Memory B cell (primary cell): ENCODE measurements around the gene DIS3L.
"Not testable (repeated sequence)": the region's sequence is repeated elsewhere in the genome, so short reads cannot be mapped to it uniquely, and the experiment has no call there.

Experiments
- ATAC-seq: fragments of 150-1000 bp; cut with Tn5 transposase; 2 replicates; pipeline ENCODE4 v1.10.0; 2021; ENCODE audit warnings: low read depth, mild to moderate bottlenecking, moderate library complexity
- DNase-seq, 2 donors: peaks; one replicate each; pipeline ENCODE4 v3.0.0; 2022; ENCODE audit warnings: low spot score in 2 of 2
- H3K27ac Mint-ChIP-seq: one replicate; pipeline ENCODE4 v1.8.0; 2022; ENCODE audit warnings: mild to moderate bottlenecking, moderate library complexity, mixed read lengths
- H3K27me3 Mint-ChIP-seq: one replicate; pipeline ENCODE4 v1.8.0; 2022; ENCODE audit warnings: mixed read lengths
- H3K36me3 Mint-ChIP-seq: one replicate; pipeline ENCODE4 v1.8.0; 2022; ENCODE audit warnings: mild to moderate bottlenecking, mixed read lengths
- H3K4me1 Mint-ChIP-seq: one replicate; pipeline ENCODE4 v1.8.0; 2022; ENCODE audit warnings: mixed read lengths
- H3K4me3 Mint-ChIP-seq: one replicate; pipeline ENCODE4 v1.8.0; 2022; ENCODE audit warnings: mild to moderate bottlenecking, moderate library complexity, mixed read lengths
- H3K9me3 Mint-ChIP-seq: one replicate; pipeline ENCODE4 v1.8.0; 2022; ENCODE audit warnings: mixed read lengths

DIS3L gene

GRCh38 chr15:66288551-66289185, 4.7 kb upstream of the DIS3L start:
- DNase-seq (no peak), ATAC-seq (no peak)
- no peaks in the 10 kb centered on the region for H3K9me3 Mint-ChIP-seq
- H3K36me3 Mint-ChIP-seq: no peaks in the 10 kb centered on the region
- H3K27ac Mint-ChIP-seq: no peak overlapping the region
- H3K4me3 Mint-ChIP-seq: no peak overlapping the region
- no peaks in the 10 kb centered on the region for H3K27me3 Mint-ChIP-seq
- peaks cover 11% of the 10 kb centered on the region for H3K4me1 Mint-ChIP-seq

- DNase-seq: no peak
- H3K4me1 Mint-ChIP-seq: peaks cover 21% of the 10 kb centered on the region
- no peaks in the 10 kb centered on the region for H3K9me3 Mint-ChIP-seq
- no peak overlapping the region for H3K27ac Mint-ChIP-seq
- no peaks in the 10 kb centered on the region for H3K27me3 Mint-ChIP-seq
- H3K36me3 Mint-ChIP-seq: no peaks in the 10 kb centered on the region
- ATAC-seq: no peak
- no peak overlapping the region for H3K4me3 Mint-ChIP-seq
Measured at GRCh38 chr15:66290007-66290406, 3.4 kb upstream of the DIS3L start.

GRCh38 chr15:66290518-66290917, 2.9 kb upstream of the DIS3L start:
- Mint-ChIP-seq H3K9me3 (no peaks in the 10 kb centered on the region), H3K4me1 (peaks cover 21% of the 10 kb centered on the region), H3K27ac (no peak overlapping the region), H3K27me3 (no peaks in the 10 kb centered on the region), H3K4me3 (no peak overlapping the region), H3K36me3 (no peaks in the 10 kb centered on the region)
- DNase-seq (no peak), ATAC-seq (no peak)

GRCh38 chr15:66291816-66292570, 1.4 kb upstream of the DIS3L start:
- no peak for ATAC-seq
- Mint-ChIP-seq H3K36me3 (no peaks in the 10 kb centered on the region), H3K4me1 (peaks cover 24% of the 10 kb centered on the region), H3K27ac (peak overlapping the region; percentile 90), H3K4me3 (peak overlapping the region; percentile 86), H3K9me3 (no peaks in the 10 kb centered on the region), H3K27me3 (no peaks in the 10 kb centered on the region)
- DNase-seq: no peak

GRCh38 chr15:66292571-66293418, 573 bp upstream of the DIS3L start:
- DNase-seq (no peak), ATAC-seq (no peak)
- peaks cover 24% of the 10 kb centered on the region for H3K4me1 Mint-ChIP-seq
- H3K36me3 Mint-ChIP-seq: no peaks in the 10 kb centered on the region
- H3K27ac Mint-ChIP-seq: peak overlapping the region; percentile 90
- peak overlapping the region; percentile 86 for H3K4me3 Mint-ChIP-seq
- H3K9me3 Mint-ChIP-seq: no peaks in the 10 kb centered on the region
- no peaks in the 10 kb centered on the region for H3K27me3 Mint-ChIP-seq

GRCh38 chr15:66294157-66294931, 976 bp downstream of the DIS3L start:
- H3K4me1 Mint-ChIP-seq: peaks cover 24% of the 10 kb centered on the region
- no peaks in the 10 kb centered on the region for H3K36me3 Mint-ChIP-seq
- ATAC-seq: no peak
- H3K4me3 Mint-ChIP-seq: peak overlapping the region; percentile 82
- no peak for DNase-seq
- no peaks in the 10 kb centered on the region for H3K9me3 Mint-ChIP-seq
- H3K27ac Mint-ChIP-seq: peak overlapping the region; percentile 83
- no peaks in the 10 kb centered on the region for H3K27me3 Mint-ChIP-seq

GRCh38 chr15:66294932-66295235, 1.5 kb downstream of the DIS3L start:
- H3K9me3 Mint-ChIP-seq: no peaks in the 10 kb centered on the region
- peak overlapping the region; percentile 83 for H3K27ac Mint-ChIP-seq
- H3K36me3 Mint-ChIP-seq: no peaks in the 10 kb centered on the region
- H3K4me3 Mint-ChIP-seq: peak overlapping the region; percentile 82
- ATAC-seq: no peak
- no peak for DNase-seq
- no peaks in the 10 kb centered on the region for H3K27me3 Mint-ChIP-seq
- H3K4me1 Mint-ChIP-seq: peaks cover 24% of the 10 kb centered on the region

GRCh38 chr15:66296186-66296585, 2.8 kb downstream of the DIS3L start:
- Mint-ChIP-seq H3K4me3 (no peak overlapping the region), H3K27ac (no peak overlapping the region), H3K27me3 (no peaks in the 10 kb centered on the region), H3K4me1 (peaks cover 19% of the 10 kb centered on the region), H3K9me3 (no peaks in the 10 kb centered on the region), H3K36me3 (peaks cover 5% of the 10 kb centered on the region)
- ATAC-seq (no peak), DNase-seq (no peak)

- Mint-ChIP-seq H3K36me3 (peaks cover 13% of the 10 kb centered on the region), H3K27ac (no peak overlapping the region), H3K4me1 (peaks cover 15% of the 10 kb centered on the region), H3K4me3 (no peak overlapping the region), H3K9me3 (no peaks in the 10 kb centered on the region), H3K27me3 (no peaks in the 10 kb centered on the region)
- DNase-seq (no peak), ATAC-seq (no peak)
Measured at GRCh38 chr15:66298803-66299251, 5.5 kb downstream of the DIS3L start.

- peaks cover 20% of the 10 kb centered on the region for H3K36me3 Mint-ChIP-seq
- H3K27ac Mint-ChIP-seq: peak overlapping the region; percentile 19
- H3K4me3 Mint-ChIP-seq: no peak overlapping the region
- DNase-seq (no peak), ATAC-seq (no peak)
- H3K9me3 Mint-ChIP-seq: no peaks in the 10 kb centered on the region
- peaks cover 2% of the 10 kb centered on the region for H3K4me1 Mint-ChIP-seq
- no peaks in the 10 kb centered on the region for H3K27me3 Mint-ChIP-seq
Measured at GRCh38 chr15:66302489-66303278, 9.3 kb downstream of the DIS3L start.

GRCh38 chr15:66304425-66304824, 11.1 kb downstream of the DIS3L start:
- DNase-seq, H3K9me3 Mint-ChIP-seq, H3K27ac Mint-ChIP-seq, ATAC-seq, H3K4me1 Mint-ChIP-seq, H3K27me3 Mint-ChIP-seq, H3K4me3 Mint-ChIP-seq: not testable (repeated sequence)
- H3K36me3 Mint-ChIP-seq: peaks cover 27% of the 10 kb centered on the region

GRCh38 chr15:66306381-66306780, 13.0 kb downstream of the DIS3L start:
- Mint-ChIP-seq H3K27me3 (no peaks in the 10 kb centered on the region), H3K4me1 (peaks cover 2% of the 10 kb centered on the region), H3K4me3 (no peak overlapping the region), H3K9me3 (no peaks in the 10 kb centered on the region), H3K27ac (peak overlapping the region; percentile 70), H3K36me3 (peaks cover 32% of the 10 kb centered on the region)
- DNase-seq (no peak), ATAC-seq (no peak)

GRCh38 chr15:66308531-66308930, 15.2 kb downstream of the DIS3L start:
- DNase-seq (no peak), ATAC-seq (no peak)
- Mint-ChIP-seq H3K4me1 (no peaks in the 10 kb centered on the region), H3K27ac (no peak overlapping the region), H3K27me3 (no peaks in the 10 kb centered on the region), H3K4me3 (no peak overlapping the region), H3K36me3 (peaks cover 33% of the 10 kb centered on the region), H3K9me3 (no peaks in the 10 kb centered on the region)
